DND-41 (cell line): Measurements from ENCODE around the gene CIB1.

Source experiments
- EZH2 ChIP-seq: IDR thresholded peaks from 3 replicates; pipeline ENCODE4 v1.6.1; 2012; ENCODE audit warnings: borderline replicate concordance, low read depth, mild to moderate bottlenecking, moderate library complexity, low read length, inconsistent platforms; ENCODE audit not compliant: severe bottlenecking
- TF ChIP-seq, protein P1 (sequence below): IDR thresholded peaks from 2 replicates; pipeline ENCODE4 v1.5.1; 2012; ENCODE audit warnings: borderline replicate concordance, low read length, moderate library complexity, mild to moderate bottlenecking; ENCODE audit not compliant: poor library complexity, severe bottlenecking; ENCODE audit errors: extremely low read depth

DNA sequence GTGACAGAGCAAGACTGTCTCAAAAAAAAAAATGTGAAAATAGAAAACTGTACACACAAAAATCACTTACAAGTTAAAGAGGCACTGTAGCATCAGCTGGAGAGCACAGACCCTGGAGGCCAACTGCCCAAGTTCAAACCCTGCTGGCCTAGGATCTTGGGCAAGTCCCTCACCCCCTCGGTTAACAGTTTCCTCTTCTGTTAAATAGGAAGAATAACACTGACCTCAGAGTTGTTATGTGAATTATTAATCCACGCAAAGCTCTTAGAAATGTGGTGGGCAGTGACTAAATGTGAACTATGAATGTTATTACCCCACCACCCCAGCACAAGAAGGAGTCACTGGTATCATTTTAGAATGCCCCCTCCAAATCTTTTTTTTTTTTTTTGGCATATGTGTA, 11.2 kb downstream of the CIB1 start:
- TF ChIP-seq, protein P1, sequence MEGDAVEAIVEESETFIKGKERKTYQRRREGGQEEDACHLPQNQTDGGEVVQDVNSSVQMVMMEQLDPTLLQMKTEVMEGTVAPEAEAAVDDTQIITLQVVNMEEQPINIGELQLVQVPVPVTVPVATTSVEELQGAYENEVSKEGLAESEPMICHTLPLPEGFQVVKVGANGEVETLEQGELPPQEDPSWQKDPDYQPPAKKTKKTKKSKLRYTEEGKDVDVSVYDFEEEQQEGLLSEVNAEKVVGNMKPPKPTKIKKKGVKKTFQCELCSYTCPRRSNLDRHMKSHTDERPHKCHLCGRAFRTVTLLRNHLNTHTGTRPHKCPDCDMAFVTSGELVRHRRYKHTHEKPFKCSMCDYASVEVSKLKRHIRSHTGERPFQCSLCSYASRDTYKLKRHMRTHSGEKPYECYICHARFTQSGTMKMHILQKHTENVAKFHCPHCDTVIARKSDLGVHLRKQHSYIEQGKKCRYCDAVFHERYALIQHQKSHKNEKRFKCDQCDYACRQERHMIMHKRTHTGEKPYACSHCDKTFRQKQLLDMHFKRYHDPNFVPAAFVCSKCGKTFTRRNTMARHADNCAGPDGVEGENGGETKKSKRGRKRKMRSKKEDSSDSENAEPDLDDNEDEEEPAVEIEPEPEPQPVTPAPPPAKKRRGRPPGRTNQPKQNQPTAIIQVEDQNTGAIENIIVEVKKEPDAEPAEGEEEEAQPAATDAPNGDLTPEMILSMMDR: no peak
- TF ChIP-seq EZH2: no peak
